T-helper 1 cell treated with Interleukin-12 subunit alpha and Interleukin-12 subunit beta and Interleukin-4 antibody, amounts not matched to agents 30 μg/mL and 1 μg/mL, for 36 hours (primary cell): ENCODE measurements around the gene GPSM1.

ENCODE experiments used
- H3K27ac Mint-ChIP-seq: one replicate; pipeline ENCODE4 v1.8.0; 2021; ENCODE audit warnings: mild to moderate bottlenecking, mixed read lengths
- H3K27me3 Mint-ChIP-seq: one replicate; pipeline ENCODE4 v1.8.0; 2021; ENCODE audit warnings: low read depth, mixed read lengths
- H3K36me3 Mint-ChIP-seq: one replicate; pipeline ENCODE4 v1.8.0; 2021; ENCODE audit warnings: low read depth, mixed read lengths
- H3K4me1 Mint-ChIP-seq: one replicate; pipeline ENCODE4 v1.8.0; 2021; ENCODE audit warnings: low read depth, mixed read lengths
- H3K4me3 Mint-ChIP-seq: one replicate; pipeline ENCODE4 v1.8.0; 2021; ENCODE audit warnings: mild to moderate bottlenecking, moderate library complexity, mixed read lengths
- H3K9me3 Mint-ChIP-seq: one replicate; pipeline ENCODE4 v1.8.0; 2021; ENCODE audit warnings: mixed read lengths

The GPSM1 gene

DNA sequence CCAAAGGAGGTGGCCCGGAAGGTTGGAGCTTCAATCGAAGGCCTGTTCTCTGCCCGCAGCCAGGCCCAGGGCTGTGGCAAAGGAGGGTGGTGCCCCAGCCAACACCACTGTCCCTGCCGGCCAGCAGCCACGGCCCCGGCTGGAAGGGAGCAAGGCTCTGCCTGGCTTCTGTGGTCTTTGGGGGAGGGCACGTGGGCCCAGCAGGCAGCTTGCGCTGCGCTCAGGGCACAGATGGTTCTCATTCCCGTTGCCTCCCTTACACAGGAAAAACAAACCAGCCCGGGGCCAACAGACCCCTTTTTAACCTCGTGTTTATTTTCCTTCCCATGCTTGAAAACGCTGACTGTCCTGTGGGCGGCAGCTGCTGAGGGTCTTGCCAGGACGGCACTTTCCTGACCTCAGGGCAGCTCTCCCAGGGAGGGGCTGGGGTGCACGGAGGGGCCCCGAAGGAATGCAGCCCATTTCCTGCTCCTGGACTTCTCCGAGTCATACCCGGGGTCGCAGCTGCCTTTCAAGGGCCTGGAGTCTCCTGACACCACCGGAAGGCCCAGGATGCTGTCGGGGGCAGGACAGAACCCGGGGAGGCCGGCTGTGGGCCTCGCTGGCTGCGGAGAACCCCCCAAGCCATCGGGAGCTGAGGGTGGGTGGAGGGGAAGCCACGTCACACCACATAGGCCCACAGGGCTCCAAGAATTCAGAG lies 1.1 kb upstream of the GPSM1 start:
- no peaks in the 10 kb centered on the region for H3K4me1 Mint-ChIP-seq
- H3K9me3 Mint-ChIP-seq = no peaks in the 10 kb centered on the region
- H3K4me3 Mint-ChIP-seq = no peak overlapping the region
- H3K27me3 Mint-ChIP-seq = no peaks in the 10 kb centered on the region
- H3K36me3 Mint-ChIP-seq = no peaks in the 10 kb centered on the region
- no peak overlapping the region for H3K27ac Mint-ChIP-seq

GRCh38 chr9:136326761-136327303 lies 507 bp upstream of the GPSM1 start:
- Mint-ChIP-seq H3K9me3 (no peaks in the 10 kb centered on the region), H3K27me3 (no peaks in the 10 kb centered on the region), H3K4me1 (no peaks in the 10 kb centered on the region), H3K27ac (no peak overlapping the region), H3K36me3 (no peaks in the 10 kb centered on the region), H3K4me3 (peak overlapping the region; percentile 64)

GRCh38 chr9:136328011-136328621 lies 777 bp downstream of the GPSM1 start:
- H3K9me3 Mint-ChIP-seq = no peaks in the 10 kb centered on the region
- no peaks in the 10 kb centered on the region for H3K36me3 Mint-ChIP-seq
- H3K27me3 Mint-ChIP-seq = no peaks in the 10 kb centered on the region
- H3K4me3 Mint-ChIP-seq = no peak overlapping the region
- no peaks in the 10 kb centered on the region for H3K4me1 Mint-ChIP-seq
- no peak overlapping the region for H3K27ac Mint-ChIP-seq

- Mint-ChIP-seq H3K36me3 (no peaks in the 10 kb centered on the region), H3K4me3 (no peak overlapping the region), H3K27me3 (no peaks in the 10 kb centered on the region), H3K4me1 (no peaks in the 10 kb centered on the region), H3K9me3 (no peaks in the 10 kb centered on the region), H3K27ac (no peak overlapping the region)
Measured at GRCh38 chr9:136328622-136329041, 1.3 kb downstream of the GPSM1 start.

- no peak overlapping the region for H3K4me3 Mint-ChIP-seq
- no peaks in the 10 kb centered on the region for H3K4me1 Mint-ChIP-seq
- no peaks in the 10 kb centered on the region for H3K9me3 Mint-ChIP-seq
- H3K27ac Mint-ChIP-seq = no peak overlapping the region
- H3K36me3 Mint-ChIP-seq = no peaks in the 10 kb centered on the region
- no peaks in the 10 kb centered on the region for H3K27me3 Mint-ChIP-seq
Measured at GRCh38 chr9:136329211-136329627, 1.9 kb downstream of the GPSM1 start.

DNA sequence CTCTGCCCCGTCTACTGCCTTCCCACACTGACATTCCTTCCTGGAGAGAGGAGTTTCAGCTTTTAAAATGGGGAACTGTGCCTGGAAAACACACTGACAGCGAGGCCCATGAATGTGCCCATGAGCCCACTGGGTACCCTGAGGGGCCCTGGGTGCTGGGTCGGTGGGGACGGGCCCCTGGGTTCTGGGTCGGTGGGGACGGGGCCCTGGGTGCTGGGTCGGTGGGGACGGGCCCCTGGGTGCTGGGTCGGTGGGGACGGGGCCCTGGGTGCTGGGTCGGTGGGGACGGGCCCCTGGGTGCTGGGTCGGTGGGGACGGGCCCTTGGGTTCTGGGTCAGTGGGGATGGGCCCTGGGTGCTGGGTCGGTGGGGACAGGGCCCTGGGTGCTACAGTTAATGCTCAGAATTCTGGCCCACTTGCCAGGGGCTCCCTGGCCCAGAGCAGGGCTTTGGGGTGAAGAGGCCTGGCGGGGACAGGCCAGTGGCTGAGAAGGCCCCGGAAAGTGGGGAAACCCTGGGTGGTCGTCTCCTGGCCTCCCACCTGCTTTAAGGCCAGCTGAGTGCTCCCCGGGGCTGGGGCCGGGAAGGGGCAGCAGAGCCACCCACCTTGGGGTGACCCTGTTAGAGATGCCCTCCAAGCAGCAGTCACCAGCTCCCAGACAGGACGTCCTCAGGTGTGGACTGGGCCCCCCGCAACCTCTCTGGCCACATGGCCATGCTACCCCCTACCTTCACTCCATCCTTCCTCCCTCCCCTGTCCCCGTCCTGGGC lies 2.5 kb downstream of the GPSM1 start:
- Mint-ChIP-seq H3K36me3 (no peaks in the 10 kb centered on the region), H3K9me3 (no peaks in the 10 kb centered on the region), H3K4me3 (no peak overlapping the region), H3K27ac (no peak overlapping the region), H3K27me3 (no peaks in the 10 kb centered on the region), H3K4me1 (no peaks in the 10 kb centered on the region)

DNA sequence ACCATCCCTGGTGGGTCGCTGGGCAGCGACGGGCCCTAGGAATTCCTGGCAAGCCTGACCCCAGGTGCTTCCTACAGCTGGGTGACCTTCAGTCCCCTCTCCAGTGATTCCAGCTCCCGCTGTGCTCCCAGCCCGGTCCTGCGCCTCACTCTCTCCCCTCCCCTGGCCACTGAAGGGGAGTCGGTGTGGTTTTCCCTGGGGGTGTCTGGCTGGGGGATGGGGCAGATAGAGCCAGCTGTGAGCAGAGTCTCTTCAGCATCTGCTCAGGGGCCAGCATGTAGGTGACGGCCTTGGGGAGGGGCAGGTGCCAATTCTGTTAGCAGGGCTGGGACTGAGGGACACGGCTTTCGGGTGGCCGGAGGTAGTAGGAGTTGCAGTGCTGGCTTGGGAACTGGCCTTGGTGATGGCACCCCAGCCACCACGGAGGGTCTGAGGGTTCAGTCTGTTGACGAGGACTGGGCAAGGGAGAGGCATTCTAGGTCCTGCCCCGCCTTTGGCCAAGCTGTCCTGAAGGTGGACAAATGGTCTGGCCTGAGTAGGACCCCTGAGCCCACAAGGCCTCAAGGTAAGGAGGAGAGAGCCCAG lies 3.2 kb downstream of the GPSM1 start:
- Mint-ChIP-seq H3K9me3 (no peaks in the 10 kb centered on the region), H3K27me3 (no peaks in the 10 kb centered on the region), H3K4me3 (no peak overlapping the region), H3K27ac (no peak overlapping the region), H3K36me3 (no peaks in the 10 kb centered on the region), H3K4me1 (no peaks in the 10 kb centered on the region)

DNA sequence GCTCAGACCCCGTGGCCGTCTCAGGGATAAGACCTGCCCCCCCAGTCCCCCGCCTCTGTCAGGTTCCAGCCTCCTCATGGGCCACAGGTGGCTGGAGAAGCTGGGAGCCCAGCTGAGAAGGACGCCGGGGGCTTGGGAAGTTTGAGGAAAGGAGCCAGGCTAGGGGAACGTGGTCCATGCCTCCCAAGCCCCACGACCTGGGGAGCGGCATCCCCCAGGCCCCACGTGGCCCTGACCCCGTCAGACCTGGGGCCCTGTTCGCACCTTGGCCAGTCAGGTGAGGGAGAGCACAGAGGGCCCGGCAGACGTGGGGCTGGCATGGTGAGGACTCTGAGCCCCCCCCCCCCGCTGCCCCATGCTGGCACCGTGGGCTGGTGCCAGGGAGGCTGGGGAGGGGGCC lies 3.7 kb downstream of the GPSM1 start:
- no peaks in the 10 kb centered on the region for H3K36me3 Mint-ChIP-seq
- H3K27me3 Mint-ChIP-seq = no peaks in the 10 kb centered on the region

GRCh38 chr9:136331556-136332481 lies 4.5 kb downstream of the GPSM1 start:
- H3K27ac Mint-ChIP-seq = no peak overlapping the region
- H3K4me1 Mint-ChIP-seq = no peaks in the 10 kb centered on the region
- H3K9me3 Mint-ChIP-seq = no peaks in the 10 kb centered on the region
- H3K4me3 Mint-ChIP-seq = no peak overlapping the region
- no peaks in the 10 kb centered on the region for H3K36me3 Mint-ChIP-seq
- H3K27me3 Mint-ChIP-seq = no peaks in the 10 kb centered on the region

More for the DNA sequence above, 3.7 kb downstream of the GPSM1 start:
- H3K4me1 Mint-ChIP-seq = no peaks in the 10 kb centered on the region
- H3K9me3 Mint-ChIP-seq = no peaks in the 10 kb centered on the region
- H3K27ac Mint-ChIP-seq = no peak overlapping the region
- no peak overlapping the region for H3K4me3 Mint-ChIP-seq

DNA sequence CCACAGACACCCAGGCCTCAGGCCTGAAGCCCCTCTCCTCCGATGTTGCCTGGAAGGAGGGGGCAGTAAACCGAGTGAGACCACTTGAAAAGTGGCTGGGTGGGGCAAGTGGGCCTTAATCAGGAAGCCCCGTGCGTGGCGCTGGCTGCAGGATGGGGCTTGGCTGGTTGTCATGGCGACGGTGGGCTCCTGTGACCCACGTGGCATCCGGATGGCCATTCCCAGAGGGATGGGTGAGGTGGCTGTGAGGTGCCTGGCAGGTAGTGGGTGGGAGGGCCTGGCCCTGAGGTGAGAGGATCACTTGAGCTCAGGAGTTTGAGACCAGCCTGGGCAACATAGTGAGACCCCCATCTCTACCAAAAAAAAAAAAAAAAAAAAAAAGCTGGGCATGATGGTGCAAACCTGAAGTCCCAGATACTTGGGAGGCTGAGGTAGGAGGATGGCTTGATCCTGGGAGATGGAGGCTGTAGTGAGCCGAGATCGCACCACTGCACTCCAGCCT lies 5.2 kb downstream of the GPSM1 start:
- Mint-ChIP-seq H3K36me3 (no peaks in the 10 kb centered on the region), H3K27me3 (no peaks in the 10 kb centered on the region), H3K9me3 (no peaks in the 10 kb centered on the region), H3K27ac (no peak overlapping the region), H3K4me1 (no peaks in the 10 kb centered on the region), H3K4me3 (no peak overlapping the region)

DNA sequence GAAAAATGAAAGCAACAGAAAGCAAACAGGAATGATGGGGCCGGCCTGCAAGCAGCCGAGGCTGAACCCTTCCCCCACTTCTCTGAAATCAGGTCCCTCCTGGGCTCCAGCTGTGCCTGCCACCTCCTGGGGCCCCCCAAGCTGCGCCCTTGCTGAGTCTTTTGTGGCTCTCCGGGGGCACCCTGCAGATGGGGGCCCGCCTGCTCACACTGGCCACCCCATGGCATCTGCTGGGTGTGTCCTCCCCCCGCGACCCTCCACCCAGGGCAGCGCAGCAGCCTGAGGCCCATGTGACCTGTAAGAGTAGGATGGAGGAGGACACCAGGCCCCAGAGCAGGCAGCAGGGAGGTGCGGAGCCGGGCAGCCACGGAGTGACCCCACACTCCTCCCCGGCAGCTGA lies 5.7 kb downstream of the GPSM1 start:
- H3K4me1 Mint-ChIP-seq = no peaks in the 10 kb centered on the region
- H3K9me3 Mint-ChIP-seq = no peaks in the 10 kb centered on the region
- H3K36me3 Mint-ChIP-seq = no peaks in the 10 kb centered on the region
- no peaks in the 10 kb centered on the region for H3K27me3 Mint-ChIP-seq
- H3K27ac Mint-ChIP-seq = no peak overlapping the region
- H3K4me3 Mint-ChIP-seq = no peak overlapping the region

DNA sequence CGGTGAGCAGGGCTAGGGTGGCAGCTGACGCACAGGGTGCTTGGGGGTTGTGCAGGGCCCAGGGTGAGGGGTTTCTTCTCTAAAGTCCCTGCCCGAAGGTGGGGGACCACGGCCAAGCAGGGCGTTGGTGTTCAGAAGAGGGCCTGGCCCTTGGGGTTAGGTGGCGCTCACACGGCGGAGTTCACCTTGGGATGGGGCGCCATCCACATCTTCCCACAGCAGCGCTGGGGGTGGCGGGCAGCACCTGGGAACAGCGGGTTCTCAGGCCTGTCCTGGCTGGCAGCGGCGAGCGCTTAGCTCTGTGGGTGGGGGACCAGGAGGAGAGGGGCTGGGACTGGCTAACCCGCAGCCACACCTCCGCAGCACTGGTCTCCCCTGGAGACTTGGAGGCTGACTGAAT lies 6.1 kb downstream of the GPSM1 start:
- Mint-ChIP-seq H3K27me3 (no peaks in the 10 kb centered on the region), H3K9me3 (no peaks in the 10 kb centered on the region), H3K4me3 (no peak overlapping the region), H3K27ac (no peak overlapping the region), H3K36me3 (no peaks in the 10 kb centered on the region), H3K4me1 (no peaks in the 10 kb centered on the region)

DNA sequence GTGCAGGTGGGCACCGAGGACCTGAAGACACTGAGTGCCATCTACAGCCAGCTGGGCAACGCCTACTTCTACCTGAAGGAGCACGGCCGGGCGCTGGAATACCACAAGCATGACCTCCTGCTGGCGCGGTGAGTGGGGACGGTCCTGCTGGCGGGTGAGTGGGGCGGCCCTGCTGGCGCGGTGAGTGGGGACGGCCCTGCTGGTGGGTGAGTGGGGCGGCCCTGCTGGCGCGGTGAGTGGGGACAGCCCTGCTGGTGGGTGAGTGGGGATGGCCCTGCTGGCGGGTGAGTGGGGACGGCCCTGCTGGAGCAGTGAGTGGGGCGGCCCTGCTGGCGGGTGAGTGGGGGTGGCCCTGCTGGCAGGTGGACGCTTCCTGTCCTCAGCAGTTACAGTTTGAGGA lies 7.2 kb downstream of the GPSM1 start:
- no peaks in the 10 kb centered on the region for H3K9me3 Mint-ChIP-seq
- no peaks in the 10 kb centered on the region for H3K27me3 Mint-ChIP-seq
- H3K36me3 Mint-ChIP-seq = no peaks in the 10 kb centered on the region
- no peak overlapping the region for H3K27ac Mint-ChIP-seq
- H3K4me3 Mint-ChIP-seq = no peak overlapping the region
- H3K4me1 Mint-ChIP-seq = no peaks in the 10 kb centered on the region
